ENCODE results near the gene STON2.

DNA sequence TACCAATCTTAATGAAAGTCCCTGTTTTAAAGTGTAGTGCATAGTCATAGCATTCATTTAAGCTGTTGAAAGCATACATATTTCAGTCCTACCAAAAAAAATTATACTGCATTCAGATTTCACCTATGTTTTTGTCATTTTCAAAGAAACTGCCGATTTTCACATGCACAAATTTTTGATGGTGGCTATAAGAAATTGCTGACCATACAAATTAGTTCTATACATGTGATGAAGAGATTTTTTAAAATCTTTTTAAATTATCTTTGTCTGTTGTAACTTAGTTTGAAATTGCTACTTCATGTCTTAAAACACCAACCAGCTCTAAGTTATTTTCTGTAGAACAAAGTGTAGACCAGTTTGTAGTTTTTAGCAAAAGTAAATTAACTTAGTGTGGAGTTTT is 175.9 kb downstream of the STON2 start:
- TF ChIP-seq, protein P1, sequence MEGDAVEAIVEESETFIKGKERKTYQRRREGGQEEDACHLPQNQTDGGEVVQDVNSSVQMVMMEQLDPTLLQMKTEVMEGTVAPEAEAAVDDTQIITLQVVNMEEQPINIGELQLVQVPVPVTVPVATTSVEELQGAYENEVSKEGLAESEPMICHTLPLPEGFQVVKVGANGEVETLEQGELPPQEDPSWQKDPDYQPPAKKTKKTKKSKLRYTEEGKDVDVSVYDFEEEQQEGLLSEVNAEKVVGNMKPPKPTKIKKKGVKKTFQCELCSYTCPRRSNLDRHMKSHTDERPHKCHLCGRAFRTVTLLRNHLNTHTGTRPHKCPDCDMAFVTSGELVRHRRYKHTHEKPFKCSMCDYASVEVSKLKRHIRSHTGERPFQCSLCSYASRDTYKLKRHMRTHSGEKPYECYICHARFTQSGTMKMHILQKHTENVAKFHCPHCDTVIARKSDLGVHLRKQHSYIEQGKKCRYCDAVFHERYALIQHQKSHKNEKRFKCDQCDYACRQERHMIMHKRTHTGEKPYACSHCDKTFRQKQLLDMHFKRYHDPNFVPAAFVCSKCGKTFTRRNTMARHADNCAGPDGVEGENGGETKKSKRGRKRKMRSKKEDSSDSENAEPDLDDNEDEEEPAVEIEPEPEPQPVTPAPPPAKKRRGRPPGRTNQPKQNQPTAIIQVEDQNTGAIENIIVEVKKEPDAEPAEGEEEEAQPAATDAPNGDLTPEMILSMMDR (IDR thresholded peaks at IDR 0.05) = no peak
- no peak for TF ChIP-seq POLR2A (IDR thresholded peaks at IDR 0.05)

Data from ovary (tissue), 3 donors.